ENCODE results near the gene SLC25A47.

- TF ChIP-seq CTCF (IDR thresholded peaks at IDR 0.05) = no peak
- TF ChIP-seq POLR2A (IDR thresholded peaks at IDR 0.05) = no peak
These were observed 2.8 kb upstream of the SLC25A47 start for GRCh38 chr14:100320157-100320856.
